Neural cell (in vitro differentiated cells): Measurements from ENCODE around the gene HEATR9. TPM values are rescaled to one million over a fixed set of nuclear protein-coding genes. Genes with fewer than 3 reads are reported as not detected.

Experiments
- H2AFZ ChIP-seq: fragments of 200-600, 300-800 bp; sonication (generic), shearing (Covaris generic); 2 replicates; pipeline ENCODE4 v1.6.0; 2014; ENCODE audit warnings: low read depth, mild to moderate bottlenecking, antibody characterized with exemption, low read length, moderate library complexity
- H3F3A ChIP-seq: fragments of 200-600 bp; shearing (Covaris generic); 2 replicates; pipeline ENCODE4 v1.6.1; 2016; ENCODE audit warnings: mild to moderate bottlenecking, moderate library complexity, mixed read lengths, antibody characterized with exemption, low read length; ENCODE audit not compliant: insufficient read depth, poor library complexity, severe bottlenecking
- H3K27ac ChIP-seq: fragments of 200-600, 300-800 bp; sonication (generic), shearing (Covaris generic); 2 replicates; pipeline ENCODE4 v1.5.1; 2014; ENCODE audit warnings: mild to moderate bottlenecking, low read length, moderate library complexity
- H3K27me3 ChIP-seq: fragments of 300-800, 200-600 bp; sonication (generic), shearing (Covaris generic); 2 replicates; pipeline ENCODE4 v1.6.0; 2014; ENCODE audit warnings: mild to moderate bottlenecking, low read depth, low read length, moderate library complexity; ENCODE audit not compliant: insufficient read depth
- H3K36me3 ChIP-seq: fragments of 300-800, 200-600 bp; sonication (generic), shearing (Covaris generic); 2 replicates; pipeline ENCODE4 v1.5.1; 2014; ENCODE audit warnings: mild to moderate bottlenecking, antibody characterized with exemption, low read length, moderate library complexity; ENCODE audit not compliant: insufficient read depth
- H3K4me2 ChIP-seq: fragments of 300-800, 200-600 bp; sonication (generic), shearing (Covaris generic); 2 replicates; pipeline ENCODE4 v1.6.0; 2014; ENCODE audit warnings: mild to moderate bottlenecking, low read length
- H3K4me3 ChIP-seq: fragments of 300-800, 200-600 bp; sonication (generic), shearing (Covaris generic); 2 replicates; pipeline ENCODE4 v1.5.1; 2014; ENCODE audit warnings: mild to moderate bottlenecking, low read length, moderate library complexity
- H3K79me2 ChIP-seq: fragments of 200-600 bp; shearing (Covaris generic); replicated peaks from 2 replicates; pipeline ENCODE4 v1.6.0; 2014; ENCODE audit warnings: mild to moderate bottlenecking, low read length, moderate library complexity; ENCODE audit not compliant: insufficient read depth
- H3K9ac ChIP-seq: fragments of 300-800, 200-600 bp; sonication (generic), shearing (Covaris generic); 2 replicates; pipeline ENCODE4 v1.6.1; 2016; ENCODE audit warnings: mild to moderate bottlenecking, low read length, mixed read lengths
- H3K9me2 ChIP-seq: fragments of 200-600 bp; shearing (Covaris generic); 2 replicates; pipeline ENCODE4 v1.6.1; 2016; ENCODE audit warnings: mild to moderate bottlenecking, low read length, mixed read lengths; ENCODE audit not compliant: insufficient read depth
- H3K9me3 ChIP-seq: fragments of 200-600, 300-800 bp; sonication (generic), shearing (Covaris generic); 2 replicates; pipeline ENCODE4 v1.6.1; 2016; ENCODE audit warnings: mild to moderate bottlenecking, mixed run types, low read length, moderate library complexity, mixed read lengths
- H4K20me1 ChIP-seq: fragments of 200-600 bp; shearing (Covaris generic); 2 replicates; pipeline ENCODE4 v1.6.1; 2016; ENCODE audit warnings: mild to moderate bottlenecking, mixed run types; ENCODE audit not compliant: insufficient read depth
- SMC3 ChIP-seq: fragments of 450-650 bp; conservative IDR thresholded peaks from 2 replicates; pipeline ENCODE4 v1.6.1; 2014; ENCODE audit warnings: antibody characterized with exemption, mild to moderate bottlenecking, moderate library complexity; ENCODE audit not compliant: poor library complexity
- polyA plus RNA-seq: library from polyadenylated mRNA; depleted of rRNA; stranded (reverse); fragments of >200 nt; gene quantifications from 2 replicates; pipeline ENCODE4 v1.2.3, GENCODE V29; 2014
- small RNA-seq, 3 experiments: library from RNA; depleted of rRNA; stranded (forward); fragments of <200 nt; gene quantifications; one replicate each; pipeline ENCODE3, GENCODE V24; 2012

Gene HEATR9
- polyA plus RNA-seq, 1 donor from 2014 or later = not detected

GRCh38 chr17:35807371-35808144 lies 61.1 kb downstream of the HEATR9 start:
- Histone ChIP-seq H3K4me2 (no peak overlapping the region), H3K27ac (no peak overlapping the region), H3K9me2 (no peaks in the 10 kb centered on the region), H3K36me3 (no peaks in the 10 kb centered on the region), H3K9ac (no peak overlapping the region), H3K4me3 (no peak overlapping the region), H4K20me1 (no peaks in the 10 kb centered on the region), H3K79me2 (peaks cover 28% of the 10 kb centered on the region), H2AFZ (no peak overlapping the region), H3F3A (no peaks in the 10 kb centered on the region), H3K27me3 (no peaks in the 10 kb centered on the region), H3K9me3 (no peaks in the 10 kb centered on the region)
- TF ChIP-seq SMC3 = no peak

Small RNAs within 50 kb of the gene (small RNA-seq; reads per million reads assigned to genes)
- gene RF00100 = 603 to 2,584 (median 681) reads per million in 3 experiments

Other genes starting within 250 kb of the HEATR9 start
- 10.7 and 11.3 TPM in 2 replicates for gene RASL10B, start 137.3 kb downstream of the HEATR9 start, polyA plus RNA-seq
- 0.38 and 1.2 TPM in 2 replicates for gene GAS2L2, start 115.7 kb downstream of the HEATR9 start, polyA plus RNA-seq
- gene C17orf50, start 108.0 kb downstream of the HEATR9 start, polyA plus RNA-seq = not detected in 2 replicates
- 0.31 TPM in 1 of 2 replicates, not detected in the other for gene MMP28, start 73.2 kb downstream of the HEATR9 start, polyA plus RNA-seq
- 45.8 and 50.9 TPM in 2 replicates for gene TAF15, start 59.4 kb downstream of the HEATR9 start, polyA plus RNA-seq
- gene CCL5, start 11.5 kb upstream of the HEATR9 start, polyA plus RNA-seq = not detected in 2 replicates
- gene RDM1, start 61.9 kb upstream of the HEATR9 start, polyA plus RNA-seq = not detected in 2 replicates
- not detected in 2 replicates for gene LYZL6, start 74.8 kb upstream of the HEATR9 start, polyA plus RNA-seq
- gene CCL16, start 112.6 kb upstream of the HEATR9 start, polyA plus RNA-seq = not detected in 2 replicates
- not detected in 2 replicates for gene CCL14, start 117.8 kb upstream of the HEATR9 start, polyA plus RNA-seq
- not detected in 2 replicates for gene CCL15, start 132.7 kb upstream of the HEATR9 start, polyA plus RNA-seq
- gene CCL23, start 149.1 kb upstream of the HEATR9 start, polyA plus RNA-seq = not detected in 2 replicates
- gene CCL18, start 195.4 kb upstream of the HEATR9 start, polyA plus RNA-seq = not detected in 2 replicates
- gene CCL3, start 221.3 kb upstream of the HEATR9 start, polyA plus RNA-seq = not detected in 2 replicates
- gene CCL4, start 234.9 kb upstream of the HEATR9 start, polyA plus RNA-seq = not detected in 2 replicates